SJSA1 (cell line): Measurements from ENCODE around the gene SETMAR. TPM values are rescaled to one million over a fixed set of nuclear protein-coding genes. Genes with fewer than 3 reads are reported as not detected.
"Not testable (repeated sequence)": the region's sequence is repeated elsewhere in the genome, so short reads cannot be mapped to it uniquely, and the experiment has no call there.

Source experiments
- DNase-seq, 2 experiments: peaks; one replicate each; pipeline ENCODE4 v3.0.0-alpha.2; 2015 to 2020; ENCODE audit warnings: low spot score in 2 of 2, low read depth in 1 of 2
- H3K27ac ChIP-seq: fragments of 250-450 bp; sonication (Bioruptor Pico); 2 replicates; pipeline ENCODE4 v1.5.1; 2020; ENCODE audit warnings: mild to moderate bottlenecking, moderate library complexity
- H3K27me3 ChIP-seq: fragments of 250-450 bp; sonication (Bioruptor Pico); replicated peaks from 2 replicates; pipeline ENCODE4 v1.5.1; 2020; ENCODE audit warnings: mild to moderate bottlenecking, moderate library complexity
- H3K36me3 ChIP-seq: fragments of 250-450 bp; sonication (Bioruptor Pico); 2 replicates; pipeline ENCODE4 v1.5.1; 2020; ENCODE audit warnings: mild to moderate bottlenecking
- H3K4me1 ChIP-seq: fragments of 250-450 bp; sonication (Bioruptor Pico); replicated peaks from 2 replicates; pipeline ENCODE4 v1.6.1; 2021; ENCODE audit warnings: mild to moderate bottlenecking
- H3K4me3 ChIP-seq: fragments of 250-450 bp; sonication (Bioruptor Pico); 2 replicates; pipeline ENCODE4 v1.5.1; 2020; ENCODE audit warnings: mild to moderate bottlenecking
- H3K9me3 ChIP-seq: fragments of 250-450 bp; sonication (Bioruptor Pico); replicated peaks from 2 replicates; pipeline ENCODE4 v1.5.1; 2020; ENCODE audit warnings: mild to moderate bottlenecking
- total RNA-seq: library from RNA; depleted of rRNA; stranded (reverse); fragments of >200 nt; shearing (Covaris generic); gene quantifications from 2 replicates; pipeline ENCODE4 v1.2.3, GENCODE V29; 2014; rRNA removed

Gene SETMAR
- 4.1 and 6.0 TPM in 2 replicates for total RNA-seq

DNA sequence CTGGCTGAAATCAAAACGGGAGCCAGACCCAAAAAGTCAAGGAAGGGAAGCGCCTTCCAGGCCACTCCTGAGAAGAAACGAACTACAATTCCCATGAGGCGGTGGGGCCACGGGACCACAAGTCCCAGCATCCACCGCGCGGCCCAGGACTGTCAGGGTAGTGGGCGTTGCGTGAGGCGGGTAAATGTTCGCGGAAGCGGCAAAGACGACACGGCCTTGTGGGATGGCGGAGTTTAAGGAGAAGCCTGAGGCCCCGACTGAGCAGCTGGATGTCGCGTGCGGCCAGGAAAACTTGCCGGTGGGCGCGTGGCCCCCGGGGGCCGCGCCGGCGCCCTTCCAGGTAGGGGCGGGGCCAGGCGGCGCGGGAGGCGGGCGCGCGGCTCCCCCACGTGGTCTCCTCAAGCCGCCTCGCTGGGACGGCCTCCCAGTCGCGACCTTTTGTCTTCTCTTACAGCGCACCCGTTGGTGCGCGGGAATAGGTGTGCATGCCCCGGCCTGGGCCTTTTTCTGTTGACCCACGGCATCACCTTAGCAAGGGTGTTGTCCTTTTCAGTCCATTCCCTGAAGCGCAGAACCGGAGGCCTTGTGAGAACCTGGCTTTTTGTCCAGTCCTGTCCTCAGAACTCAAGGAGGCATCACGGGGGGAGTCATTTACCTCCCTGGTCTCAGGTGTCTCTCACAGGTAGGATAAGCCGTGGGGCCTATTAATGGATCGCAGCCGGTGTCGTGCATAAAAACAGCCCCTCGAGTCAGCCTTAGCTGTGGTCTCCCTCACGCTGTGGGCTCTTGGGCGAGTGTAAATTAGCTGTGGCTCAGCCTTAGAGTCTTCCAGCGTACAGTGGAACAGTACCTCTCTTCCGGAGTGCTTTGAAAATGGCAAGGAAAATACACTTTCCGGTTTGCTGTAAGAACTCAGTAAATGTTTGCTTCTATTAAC lies at the start of gene SETMAR:
Gene SETMAR (plus strand): TSS at position 183 of the 937 bp plus-strand sequence. CDS start 2 bp downstream, at position 185.
- no peaks in the 10 kb centered on the region for H3K36me3 ChIP-seq
- DNase-seq = peak; percentile 57 to 79
- H3K4me1 ChIP-seq = no peaks in the 10 kb centered on the region; the same call in 1 of the 2 replicates
- H3K27ac ChIP-seq = peak within 1 kb of the TSS; percentile 72
- no peaks in the 10 kb centered on the region for H3K9me3 ChIP-seq
- no peaks in the 10 kb centered on the region for H3K27me3 ChIP-seq
- H3K4me3 ChIP-seq = peak within 1 kb of the TSS; percentile 71

DNA sequence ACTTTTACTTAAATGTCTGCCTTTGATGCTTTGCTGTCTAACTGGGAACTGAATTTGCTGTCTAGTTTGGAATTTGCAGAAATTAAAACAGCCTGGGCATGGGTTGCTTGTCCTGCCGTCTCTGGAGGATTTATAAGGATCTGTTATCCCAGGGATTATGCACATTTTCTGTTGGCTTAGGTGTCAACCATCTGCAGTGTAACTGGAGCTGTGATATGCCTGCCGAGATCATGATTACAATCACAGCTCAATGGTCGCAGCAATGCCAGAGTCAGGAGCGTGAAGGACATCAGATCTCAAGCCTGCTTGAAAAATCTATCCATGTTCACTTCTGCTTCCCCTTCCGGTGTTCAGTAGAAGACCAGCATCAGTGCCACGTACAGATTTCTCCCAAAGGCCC lies 41.8 kb upstream of the SETMAR start:
- Histone ChIP-seq H3K4me1 (no peaks in the 10 kb centered on the region), H3K36me3 (no peaks in the 10 kb centered on the region), H3K9me3 (no peaks in the 10 kb centered on the region), H3K4me3 (no peak overlapping the region), H3K27ac (no peak overlapping the region), H3K27me3 (no peaks in the 10 kb centered on the region)
- DNase-seq = no peak

- H3K9me3 ChIP-seq = no peaks in the 10 kb centered on the region
- H3K36me3 ChIP-seq = no peaks in the 10 kb centered on the region
- no peak overlapping the region for H3K4me3 ChIP-seq
- no peaks in the 10 kb centered on the region for H3K27me3 ChIP-seq
- DNase-seq = no peak
- no peak overlapping the region for H3K27ac ChIP-seq
- no peaks in the 10 kb centered on the region for H3K4me1 ChIP-seq
These were observed 39.1 kb upstream of the SETMAR start for GRCh38 chr3:4264040-4264439.

DNA sequence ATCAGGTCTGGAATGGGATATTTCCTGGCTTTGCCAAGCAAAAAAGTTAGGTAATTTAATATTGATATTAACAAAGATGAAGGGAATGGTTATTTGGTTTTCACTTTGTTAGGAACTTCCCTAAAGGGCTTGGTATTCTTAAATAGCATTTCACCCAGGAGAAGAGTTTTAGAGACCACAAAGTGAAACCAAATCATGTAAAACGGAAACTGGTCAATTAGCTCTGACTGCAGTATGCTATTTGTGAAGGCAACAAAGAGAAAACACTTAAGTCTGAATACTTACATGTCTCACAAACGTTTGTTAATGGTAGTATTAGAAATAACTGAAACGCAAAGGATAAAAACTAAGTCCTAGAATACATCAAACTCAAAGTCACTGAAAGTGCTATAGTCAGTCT lies 32.4 kb upstream of the SETMAR start:
- no peak overlapping the region for H3K4me3 ChIP-seq
- H3K27ac ChIP-seq = no peak overlapping the region
- H3K9me3 ChIP-seq = no peaks in the 10 kb centered on the region
- H3K4me1 ChIP-seq = no peaks in the 10 kb centered on the region
- no peaks in the 10 kb centered on the region for H3K36me3 ChIP-seq
- no peak for DNase-seq
- H3K27me3 ChIP-seq = no peaks in the 10 kb centered on the region

GRCh38 chr3:4271834-4272233 lies 31.3 kb upstream of the SETMAR start:
- DNase-seq = no peak
- no peak overlapping the region for H3K27ac ChIP-seq
- H3K4me1 ChIP-seq = no peaks in the 10 kb centered on the region
- no peaks in the 10 kb centered on the region for H3K27me3 ChIP-seq
- H3K36me3 ChIP-seq = no peaks in the 10 kb centered on the region
- H3K9me3 ChIP-seq = no peaks in the 10 kb centered on the region
- H3K4me3 ChIP-seq = no peak overlapping the region

GRCh38 chr3:4279516-4280105 lies 23.6 kb upstream of the SETMAR start:
- DNase-seq = no peak
- Histone ChIP-seq H3K27me3 (no peaks in the 10 kb centered on the region), H3K27ac (no peak overlapping the region), H3K36me3 (no peaks in the 10 kb centered on the region), H3K9me3 (no peaks in the 10 kb centered on the region), H3K4me3 (no peak overlapping the region), H3K4me1 (no peaks in the 10 kb centered on the region)

DNA sequence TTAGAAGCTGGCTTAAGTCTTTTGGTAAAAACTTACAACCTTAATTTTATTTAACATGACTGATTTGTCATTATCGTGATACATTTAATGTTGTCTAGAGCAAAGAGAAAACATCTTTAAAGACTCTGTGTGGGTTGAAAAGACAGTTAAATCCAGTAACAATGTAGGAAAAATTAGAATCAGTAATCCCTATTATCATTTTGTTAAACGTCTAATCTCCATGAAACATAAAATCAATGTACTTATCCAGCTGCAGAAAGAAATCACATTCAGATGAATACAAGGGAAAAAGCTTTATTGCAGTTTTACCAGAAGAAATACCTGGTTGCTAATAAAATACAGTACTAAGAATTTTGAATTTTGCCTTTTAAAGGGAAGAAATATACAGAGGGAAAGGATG lies 21.2 kb upstream of the SETMAR start:
- Histone ChIP-seq H3K4me1 (no peaks in the 10 kb centered on the region), H3K27ac (no peak overlapping the region), H3K36me3 (no peaks in the 10 kb centered on the region), H3K9me3 (no peaks in the 10 kb centered on the region), H3K4me3 (no peak overlapping the region), H3K27me3 (no peaks in the 10 kb centered on the region)
- DNase-seq = no peak

DNA sequence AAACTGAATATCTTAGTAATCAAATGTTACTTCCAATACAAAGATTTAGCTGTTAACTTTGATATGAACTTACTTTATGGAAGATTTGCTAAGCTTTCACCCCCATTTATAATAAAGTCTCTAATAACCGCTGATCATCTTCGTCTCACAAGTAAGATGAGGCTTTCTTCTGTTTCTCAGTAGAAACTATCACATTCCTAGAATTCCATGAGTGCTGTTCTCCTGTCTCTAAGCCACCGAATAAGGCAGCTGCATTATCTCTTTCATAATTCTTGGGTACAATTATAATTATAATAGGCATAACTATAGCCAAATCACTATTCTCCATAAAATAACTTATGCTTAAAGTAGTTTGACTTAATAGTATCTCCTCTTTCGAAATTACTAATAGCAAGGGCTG lies 18.3 kb upstream of the SETMAR start:
- Histone ChIP-seq H3K9me3 (no peaks in the 10 kb centered on the region), H3K36me3 (no peaks in the 10 kb centered on the region), H3K27ac (no peak overlapping the region), H3K27me3 (no peaks in the 10 kb centered on the region), H3K4me1 (no peaks in the 10 kb centered on the region), H3K4me3 (no peak overlapping the region)
- DNase-seq = no peak

DNA sequence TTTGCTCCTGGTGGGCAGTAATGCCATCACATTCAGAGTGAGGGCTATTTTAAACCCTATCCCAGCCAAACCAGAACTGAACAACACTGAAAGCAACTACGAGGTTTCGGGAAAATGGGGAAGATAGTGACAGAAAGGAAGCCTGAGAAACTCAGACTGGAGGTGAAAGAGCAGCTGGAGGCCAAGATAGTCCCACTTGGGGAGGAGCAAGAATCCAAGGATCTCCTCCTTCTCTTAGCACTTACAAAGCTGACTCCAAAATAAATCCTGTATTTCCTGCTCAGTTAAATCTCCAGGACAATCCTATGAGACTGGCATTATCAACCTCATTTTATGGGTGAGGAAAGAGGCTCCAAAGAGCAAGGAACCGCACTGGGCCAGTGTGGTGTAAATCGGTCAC lies 14.1 kb upstream of the SETMAR start:
- Histone ChIP-seq H3K4me1 (no peaks in the 10 kb centered on the region), H3K27me3 (no peaks in the 10 kb centered on the region), H3K9me3 (no peaks in the 10 kb centered on the region), H3K27ac (no peak overlapping the region), H3K4me3 (no peak overlapping the region), H3K36me3 (no peaks in the 10 kb centered on the region)
- DNase-seq = no peak

DNA sequence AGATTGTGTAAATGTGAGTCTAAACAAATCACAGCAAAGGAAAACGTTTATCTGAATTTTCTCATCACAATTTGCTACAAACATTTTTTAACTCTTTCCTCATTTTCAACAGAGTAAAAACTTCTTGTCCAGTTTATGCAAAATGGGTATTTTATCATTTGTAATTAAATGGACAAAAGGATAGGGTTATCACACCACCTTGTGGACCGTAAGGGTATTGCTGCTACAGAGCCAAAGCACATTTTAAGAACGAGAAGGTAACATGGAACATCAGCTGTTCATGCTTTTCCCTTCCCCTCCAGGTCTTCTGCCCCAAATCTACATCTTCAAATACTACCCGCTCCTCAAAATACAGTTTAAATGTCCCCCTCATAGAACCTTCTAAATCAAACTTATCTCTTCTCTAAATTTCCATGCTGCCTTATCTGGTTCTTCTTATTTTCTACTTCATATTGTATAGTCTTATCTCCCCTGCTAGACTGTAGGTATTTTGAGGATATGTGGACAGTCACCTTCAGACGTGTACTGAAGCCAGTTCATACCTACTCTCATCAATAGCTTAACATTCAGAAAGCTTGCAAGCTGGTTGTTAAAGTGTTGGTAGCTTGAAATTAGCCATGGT lies 12.8 kb upstream of the SETMAR start:
- no peak overlapping the region for H3K4me3 ChIP-seq
- DNase-seq = no peak
- H3K4me1 ChIP-seq = no peaks in the 10 kb centered on the region

DNA sequence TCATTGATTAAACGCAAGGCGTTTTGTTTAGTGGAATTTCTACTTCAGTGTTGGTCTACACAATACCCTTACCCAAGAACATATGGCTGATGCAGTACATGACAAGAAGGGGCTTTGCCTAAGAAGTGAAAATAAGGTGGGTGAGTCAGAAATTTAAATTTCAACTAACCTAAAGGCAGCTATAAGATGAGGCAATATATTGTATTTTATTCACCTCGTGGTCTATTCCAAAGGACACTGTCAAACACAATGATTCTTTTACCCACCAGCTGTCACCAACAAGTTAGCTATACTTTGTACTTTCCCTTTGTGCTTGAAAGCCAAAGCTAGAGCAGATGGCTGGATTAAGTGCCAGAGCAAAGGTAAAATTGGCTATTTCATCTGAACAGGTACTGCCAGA lies 10.9 kb upstream of the SETMAR start:
- Histone ChIP-seq H3K9me3 (no peaks in the 10 kb centered on the region), H3K27me3 (no peaks in the 10 kb centered on the region), H3K36me3 (no peaks in the 10 kb centered on the region), H3K4me1 (no peaks in the 10 kb centered on the region), H3K27ac (no peak overlapping the region), H3K4me3 (no peak overlapping the region)
- no peak for DNase-seq

More for the DNA sequence above, 12.8 kb upstream of the SETMAR start:
- H3K27me3 ChIP-seq = no peaks in the 10 kb centered on the region
- no peak overlapping the region for H3K27ac ChIP-seq
- no peaks in the 10 kb centered on the region for H3K36me3 ChIP-seq
- no peaks in the 10 kb centered on the region for H3K9me3 ChIP-seq

DNA sequence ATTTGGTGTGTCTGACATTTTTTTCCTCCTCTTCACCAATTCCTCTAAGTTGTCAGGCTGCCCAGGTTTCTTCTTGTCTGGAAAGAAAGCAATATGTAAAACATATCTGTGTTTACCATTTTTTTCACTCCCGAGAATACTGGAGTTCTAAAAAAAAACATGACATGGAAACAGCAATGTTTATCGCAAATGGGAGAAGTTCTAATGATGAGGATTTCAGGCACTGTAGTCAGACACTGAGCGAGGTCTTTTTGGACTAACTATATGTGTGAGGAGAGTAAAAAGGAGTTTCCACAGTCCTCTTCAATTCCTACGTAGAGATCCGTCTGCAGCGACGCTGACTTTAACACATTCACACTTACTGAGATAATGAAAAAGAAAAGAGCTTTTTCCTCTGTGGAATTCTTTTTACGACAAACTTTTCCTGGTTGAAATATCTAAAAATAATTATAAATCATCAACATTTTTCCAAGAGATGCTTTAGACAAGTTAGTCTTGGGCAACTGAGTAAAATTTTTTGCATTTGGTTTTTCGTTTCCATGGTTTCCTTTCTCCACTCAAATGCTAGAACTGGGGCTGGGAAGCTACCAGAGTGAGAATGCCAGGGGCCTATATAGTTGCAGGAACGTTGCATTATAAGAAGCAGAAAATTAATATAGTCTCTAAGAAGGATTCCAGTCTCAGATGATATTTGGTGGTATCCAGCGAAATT lies 8.4 kb upstream of the SETMAR start:
- H3K9me3 ChIP-seq = no peaks in the 10 kb centered on the region
- DNase-seq = no peak
- no peaks in the 10 kb centered on the region for H3K36me3 ChIP-seq
- no peak overlapping the region for H3K4me3 ChIP-seq
- no peak overlapping the region for H3K27ac ChIP-seq
- H3K4me1 ChIP-seq = no peaks in the 10 kb centered on the region
- no peaks in the 10 kb centered on the region for H3K27me3 ChIP-seq

DNA sequence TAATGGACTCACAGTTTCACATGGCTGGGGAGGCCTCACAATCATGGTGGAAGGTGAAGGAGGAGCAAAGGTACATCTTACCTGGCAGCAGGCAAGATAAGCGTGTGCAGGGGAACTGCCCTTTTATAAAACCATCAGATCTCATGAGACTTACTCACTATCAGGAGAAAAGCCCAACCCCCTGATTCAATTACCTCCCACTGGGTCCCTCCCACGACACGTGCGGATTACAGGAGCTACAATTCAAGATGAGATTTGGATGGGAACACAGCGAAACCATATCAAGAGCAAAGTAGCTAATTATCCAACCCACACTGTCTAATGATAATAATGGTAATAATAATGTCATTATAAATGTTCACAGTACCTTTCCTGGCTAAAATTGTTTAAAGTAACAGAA lies 6.7 kb upstream of the SETMAR start:
- not testable (repeated sequence) for DNase-seq, H3K4me3 ChIP-seq, H3K27me3 ChIP-seq, H3K27ac ChIP-seq, H3K4me1 ChIP-seq, H3K36me3 ChIP-seq, H3K9me3 ChIP-seq
